Panc1 (cell line): Measurements from ENCODE around the gene VAV3. TPM values are rescaled to one million over a fixed set of nuclear protein-coding genes. Genes with fewer than 3 reads are reported as not detected.

Experiments
- ATAC-seq: fragments of 200-7000 bp; cut with Tn5 transposase; 2 replicates; pipeline ENCODE4 v1.9.1; 2020; ENCODE audit warnings: mild to moderate bottlenecking, moderate library complexity
- BruUV-seq: library from RNA; stranded (reverse); fragments of 400-500 nt; replicated peaks from 2 replicates; lab custom pipeline; 2021; lab: Mats Ljungman, UMichigan
- CTCF ChIA-PET: fragments of 300-600 bp; sonication (Branson Sonifier 250); formaldehyde crosslinking; loops from one replicate; lab custom pipeline; 2022; ENCODE audit warnings: antibody characterized with exemption; lab: Charles Lee
- POLR2A ChIA-PET: fragments of 300-600 bp; sonication (Branson Sonifier 250); formaldehyde crosslinking; loops from one replicate; lab custom pipeline; 2022; ENCODE audit warnings: antibody characterized with exemption; lab: Charles Lee
- DNase-seq: peaks from one replicate; pipeline ENCODE4 v3.0.0-alpha.2; 2010; ENCODE audit warnings: low read depth, low spot score
- H3K27ac ChIP-seq: 2 replicates; pipeline ENCODE4 v1.5.1; 2011; ENCODE audit warnings: mild to moderate bottlenecking, low read length, inconsistent platforms
- H3K27me3 ChIP-seq: fragments of 200-500 bp; sonication (Bioruptor generic); 2 replicates; pipeline ENCODE4 v1.6.0; 2014; ENCODE audit warnings: low read length, inconsistent platforms; ENCODE audit not compliant: control insufficient read depth, insufficient read depth
- H3K36me3 ChIP-seq: fragments of 200-500 bp; sonication (Bioruptor generic); 2 replicates; pipeline ENCODE4 v1.5.1; 2014; ENCODE audit warnings: inconsistent platforms, mild to moderate bottlenecking, low read length, moderate library complexity; ENCODE audit not compliant: control insufficient read depth, insufficient read depth
- H3K4me1 ChIP-seq: 2 replicates; pipeline ENCODE4 v1.5.1; 2011; ENCODE audit warnings: inconsistent platforms, mild to moderate bottlenecking, low read length, moderate library complexity; ENCODE audit not compliant: control insufficient read depth, insufficient read depth
- H3K4me3 ChIP-seq, 2 experiments: 2 replicates each; pipeline ENCODE4 v1.5.1; 2011 to 2012; ENCODE audit warnings: low read depth in 2 of 2, low read length in 2 of 2, mild to moderate bottlenecking in 2 of 2, inconsistent platforms in 1 of 2, moderate library complexity in 1 of 2
- H3K9me3 ChIP-seq: fragments of 200-500 bp; sonication (Bioruptor generic); 2 replicates; pipeline ENCODE4 v1.5.1; 2014; ENCODE audit warnings: low read depth, mild to moderate bottlenecking, inconsistent platforms, low read length, moderate library complexity; ENCODE audit not compliant: control insufficient read depth, insufficient read depth
- CTCF ChIP-seq: fragments of 450-650 bp; IDR thresholded peaks from 2 replicates; pipeline ENCODE4 v1.5.1; 2017; ENCODE audit warnings: mild to moderate bottlenecking
- POLR2AphosphoS5 ChIP-seq: IDR thresholded peaks from 2 replicates; pipeline ENCODE4 v1.6.1; 2012; ENCODE audit warnings: mild to moderate bottlenecking, low read depth, low read length, moderate library complexity
- REST ChIP-seq, 2 experiments: IDR thresholded peaks; 2 replicates each; pipeline ENCODE4 v1.6.1; 2011 to 2012; ENCODE audit warnings: low read depth in 2 of 2, control low read depth in 1 of 2, low read length in 1 of 2, mild to moderate bottlenecking in 1 of 2, moderate library complexity in 1 of 2; ENCODE audit not compliant: insufficient read depth in 1 of 2
- SIN3A ChIP-seq: IDR thresholded peaks from 2 replicates; pipeline ENCODE4 v1.6.1; 2012; ENCODE audit warnings: low read depth, mild to moderate bottlenecking, low read length, moderate library complexity, borderline replicate concordance; ENCODE audit not compliant: insufficient read depth
- TCF7L2 ChIP-seq: IDR thresholded peaks from 2 replicates; pipeline ENCODE4 v1.6.1; 2011; ENCODE audit warnings: mild to moderate bottlenecking, low read depth, low read length, inconsistent platforms
- in situ Hi-C: cut with HindIII; loops from 2 replicates; pipeline ENCODE4 v1.10.0; 2016; ENCODE audit warnings: low sequenced_read_pairs, low pct_unique_long_range_greater_than_20kb
- intact Hi-C: fragments of 100-400 bp; cut with micrococcal nuclease; formaldehyde crosslinking; loops from one replicate; pipeline ENCODE4 v1.10.0; 2022; ENCODE audit not compliant: unreplicated experiment
- total RNA-seq: library from RNA; stranded (reverse); gene quantifications from one replicate; pipeline ENCODE4 v1.2.1, GENCODE V29; 2021; ENCODE audit not compliant: unreplicated experiment

Gene VAV3
- total RNA-seq, 1 experiment from 2014 or later = 0.23 TPM

GRCh38 chr1:107670397-107671040, 294.5 kb downstream of the VAV3 start:
- Histone ChIP-seq H3K36me3 (no peaks in the 10 kb centered on the region), H3K4me3 (no peak overlapping the region), H3K27ac (no peak overlapping the region), H3K27me3 (no peaks in the 10 kb centered on the region), H3K4me1 (no peaks in the 10 kb centered on the region), H3K9me3 (no peaks in the 10 kb centered on the region)
- TF ChIP-seq REST (IDR thresholded peaks at IDR 0.05; ENCODE audit: insufficient read depth in 1 of 2, low read depth in 2 of 2, low read length in 1 of 2) = no peak
- no peak for TF ChIP-seq SIN3A
- TF ChIP-seq CTCF = no peak
- TF ChIP-seq TCF7L2 = no peak
- no peak for TF ChIP-seq POLR2AphosphoS5
- ChIA-PET CTCF (no interaction called here), POLR2A (no interaction called here)
- in situ Hi-C loops = no loop called here
- BruUV-seq = no TSS peak
- DNase-seq = no peak
- intact Hi-C loops = no loop called here
- no peak for ATAC-seq

- Histone ChIP-seq H3K36me3 (no peaks in the 10 kb centered on the region), H3K27me3 (no peaks in the 10 kb centered on the region), H3K4me3 (no peak overlapping the region), H3K27ac (no peak overlapping the region), H3K4me1 (no peaks in the 10 kb centered on the region), H3K9me3 (no peaks in the 10 kb centered on the region)
- in situ Hi-C loops (no loop called here), intact Hi-C loops (no loop called here)
- ATAC-seq = no peak
- BruUV-seq = no TSS peak
- TF ChIP-seq POLR2AphosphoS5 (no peak), TCF7L2 (no peak), REST (IDR thresholded peaks at IDR 0.05; ENCODE audit: insufficient read depth in 1 of 2, low read depth in 2 of 2, low read length in 1 of 2) (no peak), CTCF (no peak), SIN3A (no peak)
- DNase-seq = no peak
- CTCF ChIA-PET = no interaction called here
- POLR2A ChIA-PET = no interaction called here
These were observed 295.0 kb downstream of the VAV3 start for GRCh38 chr1:107669996-107670395.
